Keratinocyte (primary cell): Measurements from ENCODE around the gene HDDC2. TPM values are rescaled to one million over a fixed set of nuclear protein-coding genes. Genes with fewer than 3 reads are reported as not detected.
A peak's percentile ranks its signal among the peaks of the same experiment; 100 is the strongest.

Experiments
- DNase-seq: peaks from one replicate; pipeline ENCODE4 v3.0.0-alpha.2; 2011; ENCODE audit warnings: low read depth, missing footprints, low spot score
- FAIRE-seq: peaks from 2 replicates; lab custom pipeline; 2011; peaks lifted over from hg19 to GRCh38; lab: Jason Lieb, UNC
- H2AFZ ChIP-seq: 2 replicates; pipeline ENCODE4 v1.6.0; 2012; ENCODE audit warnings: low read length, control low read depth, inconsistent platforms; ENCODE audit not compliant: control insufficient read depth
- H3K27ac ChIP-seq: 2 replicates; pipeline ENCODE4 v1.5.1; 2011; ENCODE audit warnings: low read length; ENCODE audit not compliant: control insufficient read depth, insufficient read depth
- H3K27me3 ChIP-seq: 3 replicates; pipeline ENCODE4 v1.6.0; 2011; ENCODE audit warnings: low read length; ENCODE audit not compliant: control insufficient read depth, insufficient read depth; ENCODE audit errors: extremely low read depth
- H3K36me3 ChIP-seq, 2 experiments: 2 replicates in 1 of 2; 3 replicates in 1 of 2; pipeline ENCODE4 v1.5.1; 2011; ENCODE audit warnings: low read length in 2 of 2, mild to moderate bottlenecking in 1 of 2; ENCODE audit not compliant: control insufficient read depth in 2 of 2, insufficient read depth in 2 of 2; ENCODE audit errors: extremely low read depth in 1 of 2
- H3K4me1 ChIP-seq: 3 replicates; pipeline ENCODE4 v1.5.1; 2011; ENCODE audit warnings: low read length; ENCODE audit not compliant: control insufficient read depth, insufficient read depth; ENCODE audit errors: extremely low read depth
- H3K4me2 ChIP-seq: 3 replicates; pipeline ENCODE4 v1.6.0; 2011; ENCODE audit warnings: low read depth, low read length; ENCODE audit not compliant: control insufficient read depth, insufficient read depth; ENCODE audit errors: extremely low read depth
- H3K4me3 ChIP-seq, 3 experiments: fragments of 200-600 bp in 1 of 3; sonication (generic) in 1 of 3; 2 replicates in 2 of 3; 3 replicates in 1 of 3; pipeline ENCODE4 v1.5.1; 2011 to 2016; ENCODE audit warnings: low read length in 3 of 3, mild to moderate bottlenecking in 3 of 3, control low read depth in 2 of 3, inconsistent platforms in 1 of 3, low read depth in 1 of 3, mixed read lengths in 1 of 3, mixed run types in 1 of 3, moderate library complexity in 1 of 3; ENCODE audit not compliant: control insufficient read depth in 2 of 3, insufficient read depth in 2 of 3; ENCODE audit errors: extremely low read depth in 1 of 3
- H3K79me2 ChIP-seq: 2 replicates; pipeline ENCODE4 v1.6.0; 2012; ENCODE audit warnings: low read length; ENCODE audit not compliant: control insufficient read depth, insufficient read depth
- H3K9ac ChIP-seq: 3 replicates; pipeline ENCODE4 v1.6.0; 2011; ENCODE audit warnings: low read length; ENCODE audit not compliant: control insufficient read depth, insufficient read depth; ENCODE audit errors: extremely low read depth
- H3K9me1 ChIP-seq: 3 replicates; pipeline ENCODE4 v1.6.0; 2011; ENCODE audit warnings: low read length; ENCODE audit not compliant: control insufficient read depth, insufficient read depth; ENCODE audit errors: extremely low read depth
- H3K9me3 ChIP-seq: 2 replicates; pipeline ENCODE4 v1.5.1; 2012; ENCODE audit warnings: low read depth, low read length; ENCODE audit not compliant: control insufficient read depth
- H4K20me1 ChIP-seq: 3 replicates; pipeline ENCODE4 v1.6.0; 2011; ENCODE audit warnings: low read length; ENCODE audit not compliant: control insufficient read depth, insufficient read depth; ENCODE audit errors: extremely low read depth
- CTCF ChIP-seq, 3 experiments: IDR thresholded peaks in 1 of 3; conservative IDR thresholded peaks in 1 of 3; optimal IDR thresholded peaks in 1 of 3; 2 replicates in 2 of 3; 3 replicates in 1 of 3; pipeline versions ENCODE3 to v1.5.1; 2011; ENCODE audit warnings: low read length in 3 of 3, mild to moderate bottlenecking in 3 of 3, moderate library complexity in 2 of 3, control low read depth in 1 of 3, inconsistent platforms in 1 of 3; ENCODE audit not compliant: insufficient read depth in 2 of 3; ENCODE audit errors: extremely low read depth in 1 of 3
- EZH2 ChIP-seq: IDR thresholded peaks from one replicate; pipeline ENCODE4 v1.6.1; 2012; ENCODE audit warnings: inconsistent platforms, mild to moderate bottlenecking, low read length, moderate library complexity
- dilution Hi-C: fragments of 300-500 bp; cut with MboI; formaldehyde crosslinking; loops from one replicate; pipeline ENCODE4 v1.7.0; 2020; ENCODE audit warnings: low sequenced_read_pairs; ENCODE audit not compliant: extremely low pct_ligation_motif_present
- polyA minus RNA-seq, 3 experiments: library from RNA; depleted of rRNA, polyadenylated mRNA; stranded (reverse); fragments of >200 nt; gene quantifications; 1 replicate in 1 of 3; 2 replicates in 1 of 3; 3 replicates in 1 of 3; pipeline ENCODE4 v1.2.3, GENCODE V29; 2011
- polyA plus RNA-seq, 5 experiments: library from polyadenylated mRNA; depleted of rRNA in 3 of 5; stranded (reverse) in 3 of 5; stranded (forward) in 1 of 5; unstranded in 1 of 5; fragments of >200 nt; gene quantifications; 1 replicate in 1 of 5; 2 replicates in 3 of 5; 3 replicates in 1 of 5; pipeline versions ENCODE4 v1.2.1 to v1.2.3, GENCODE V29; 2011 to 2012; ENCODE audit warnings: missing spikeins in 2 of 5, low read depth in 1 of 5, low replicate concordance in 1 of 5

The HDDC2 gene
- polyA plus RNA-seq (57.1 to 75.8 TPM (median 60.0 TPM) in 3 replicates), polyA minus RNA-seq (10.8 to 28.8 TPM (median 14.4 TPM) in 3 replicates)
- 53.5 TPM for polyA plus RNA-seq (2011; ENCODE audit: low read depth)
- 67.1 and 83.2 TPM in 2 replicates for polyA plus RNA-seq (2011; cell fraction: cytosol; rRNA removed)
- 20.5 and 29.7 TPM in 2 replicates for polyA plus RNA-seq (2011; cell fraction: nucleus; rRNA removed)
- polyA plus RNA-seq (2012; ENCODE audit: low replicate concordance) = 43.6 and 54.8 TPM in 2 replicates
- polyA minus RNA-seq (2011; cell fraction: cytosol; rRNA and poly(A)+ RNA removed) = 18.8 TPM
- polyA minus RNA-seq (2011; cell fraction: nucleus; rRNA and poly(A)+ RNA removed) = 6.0 and 6.3 TPM in 2 replicates

DNA sequence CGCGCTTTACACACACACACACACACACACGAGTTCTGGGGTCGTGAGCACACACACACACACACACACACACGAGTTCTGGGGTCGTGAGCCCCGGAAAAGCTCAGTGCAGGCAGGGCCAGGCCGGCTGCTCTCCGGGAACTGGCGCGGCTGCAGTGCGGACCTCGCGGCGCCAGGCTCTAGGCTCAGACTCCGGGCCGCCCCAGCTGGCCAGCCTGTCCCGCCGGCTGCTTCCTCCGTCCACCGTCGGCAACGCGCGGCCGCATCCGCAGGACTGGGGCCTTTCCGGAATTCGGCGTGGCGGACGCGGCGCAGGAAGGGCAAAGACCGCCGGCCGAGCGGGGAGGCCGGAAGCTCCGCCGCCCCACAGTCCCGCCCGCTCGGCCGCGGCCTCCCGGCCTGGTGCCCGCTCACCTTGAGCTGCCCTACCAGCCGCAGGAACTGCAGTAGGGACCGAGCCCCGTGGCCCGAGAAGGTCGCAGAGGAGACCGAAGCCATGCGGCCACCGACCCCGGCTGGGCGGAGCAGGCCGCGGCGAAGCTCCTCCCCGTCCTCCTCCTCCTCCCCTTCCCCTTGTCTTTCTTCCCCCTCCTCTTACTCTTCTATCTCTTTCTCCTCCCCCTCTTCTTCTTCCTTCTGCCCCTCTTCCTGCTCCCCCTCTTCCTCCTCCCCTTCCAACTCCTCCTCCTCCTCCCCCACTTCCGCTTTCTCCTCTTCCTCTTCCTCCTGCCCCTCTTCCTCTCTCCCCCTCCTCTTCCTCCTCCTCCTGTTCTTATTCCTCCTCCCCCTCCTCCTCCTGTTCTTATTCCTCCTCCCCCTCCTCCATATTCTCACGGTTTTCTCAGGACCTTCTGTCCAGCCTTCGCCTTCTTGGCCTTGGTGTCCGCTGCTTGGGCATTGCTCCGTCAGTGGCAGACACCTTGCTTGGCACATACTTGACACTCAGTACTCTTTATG, at the start of gene HDDC2:
HDDC2 (minus strand) TSS at position 533 of the 957 bp plus-strand sequence; CDS start at position 498, 35 bp downstream.
- Histone ChIP-seq H3K4me2 (peak within 1 kb of the TSS; percentile 96), H3K27me3 (no peaks in the 10 kb centered on the region), H3K79me2 (peaks cover 5% of the 10 kb centered on the region), H3K4me1 (peaks cover 5% of the 10 kb centered on the region), H4K20me1 (no peaks in the 10 kb centered on the region), H2AFZ (peak within 1 kb of the TSS; percentile 90), H3K9me1 (no peaks in the 10 kb centered on the region), H3K36me3 (peaks cover 2 to 9% of the 10 kb centered on the region in 2 experiments), H3K4me3 (peak within 1 kb of the TSS; percentile 77 to 85 (median 85)), H3K9me3 (no peaks in the 10 kb centered on the region), H3K27ac (peak within 1 kb of the TSS; percentile 59), H3K9ac (peak within 1 kb of the TSS; percentile 82)
- dilution Hi-C loops = no loop called here
- DNase-seq = no peak
- no peak for TF ChIP-seq CTCF (optimal IDR thresholded peaks at IDR 0.05 in 1 of 3, IDR thresholded peaks at IDR 0.05 in 1 of 3, conservative IDR thresholded peaks at IDR 0.05 in 1 of 3; ENCODE audit: extremely low read depth in 1 of 3, insufficient read depth in 2 of 3, low read length in 3 of 3)
- TF ChIP-seq EZH2 = no peak
- FAIRE-seq = no peak

GRCh38 chr6:125346926-125347563, 45.3 kb upstream of the HDDC2 start:
- dilution Hi-C loops = loop anchor here (25.0 kb wide), 1 partner anchor 415 kb away; no protein-coding TSS in a partner anchor
- Histone ChIP-seq H3K9ac (no peak overlapping the region), H3K4me1 (no peaks in the 10 kb centered on the region), H3K36me3 (no peaks in the 10 kb centered on the region), H4K20me1 (no peaks in the 10 kb centered on the region), H3K4me2 (no peak overlapping the region), H3K9me1 (no peaks in the 10 kb centered on the region), H3K27me3 (peaks cover 12% of the 10 kb centered on the region), H3K79me2 (no peaks in the 10 kb centered on the region), H3K9me3 (no peaks in the 10 kb centered on the region), H3K27ac (no peak overlapping the region), H2AFZ (no peak overlapping the region), H3K4me3 (no peak overlapping the region)
- FAIRE-seq (no peak), DNase-seq (no peak)
- TF ChIP-seq CTCF (optimal IDR thresholded peaks at IDR 0.05 in 1 of 3, IDR thresholded peaks at IDR 0.05 in 1 of 3, conservative IDR thresholded peaks at IDR 0.05 in 1 of 3; ENCODE audit: extremely low read depth in 1 of 3, insufficient read depth in 2 of 3, low read length in 3 of 3) = no peak
